Bronchial epithelial cell (primary cell): Measurements from ENCODE around the gene ADAMTS14. TPM values are rescaled to one million over a fixed set of nuclear protein-coding genes. Genes with fewer than 3 reads are reported as not detected.

Source experiments
- DNase-seq: peaks from one replicate; pipeline ENCODE4 v3.0.0-alpha.2; 2010; ENCODE audit warnings: low read depth
- FAIRE-seq: peaks from 2 replicates; lab custom pipeline; 2011; peaks lifted over from hg19 to GRCh38; lab: Jason Lieb, UNC
- H3K27me3 ChIP-seq: 2 replicates; pipeline ENCODE4 v1.5.1; 2011; ENCODE audit warnings: low read length; ENCODE audit not compliant: control insufficient read depth, insufficient read depth
- H3K36me3 ChIP-seq: 2 replicates; pipeline ENCODE4 v1.5.1; 2011; ENCODE audit warnings: low read length; ENCODE audit not compliant: control insufficient read depth, insufficient read depth
- H3K4me3 ChIP-seq: 2 replicates; pipeline ENCODE4 v1.5.1; 2011; ENCODE audit warnings: mild to moderate bottlenecking, low read depth, low read length, control low read depth
- total RNA-seq: library from RNA; depleted of rRNA; stranded (reverse); fragments of >200 nt; gene quantifications from 2 replicates; pipeline ENCODE4 v1.2.1, GENCODE V29; 2014
- TF ChIP-seq, protein P1 (sequence below): IDR thresholded peaks from 2 replicates; pipeline ENCODE4 v1.5.1; 2011; ENCODE audit warnings: mild to moderate bottlenecking, moderate library complexity, low read length, control low read depth, inconsistent platforms; ENCODE audit not compliant: insufficient read depth, severe bottlenecking

Gene ADAMTS14
- total RNA-seq, 1 donor from 2014 or later: 0.26 TPM

DNA sequence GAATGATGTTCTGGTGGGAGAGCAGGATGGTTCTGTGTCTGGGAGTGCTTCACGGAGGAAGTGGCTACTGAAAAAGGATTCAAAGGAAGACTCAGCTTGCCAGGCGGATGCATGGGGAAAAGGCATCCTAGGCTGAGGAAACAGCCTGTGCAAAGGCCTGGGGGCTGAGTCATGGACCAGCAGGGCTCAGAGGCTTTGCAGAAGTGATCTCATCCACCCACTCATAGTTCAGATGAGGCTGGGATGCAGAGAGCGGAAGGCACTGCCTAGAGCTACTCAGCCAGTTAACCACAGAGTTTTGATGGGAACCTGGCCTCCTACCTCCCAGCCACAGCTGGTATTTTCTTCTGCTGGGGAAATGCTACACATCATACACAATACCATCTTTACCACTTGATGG, 15.8 kb upstream of the ADAMTS14 start:
- TF ChIP-seq, protein P1, sequence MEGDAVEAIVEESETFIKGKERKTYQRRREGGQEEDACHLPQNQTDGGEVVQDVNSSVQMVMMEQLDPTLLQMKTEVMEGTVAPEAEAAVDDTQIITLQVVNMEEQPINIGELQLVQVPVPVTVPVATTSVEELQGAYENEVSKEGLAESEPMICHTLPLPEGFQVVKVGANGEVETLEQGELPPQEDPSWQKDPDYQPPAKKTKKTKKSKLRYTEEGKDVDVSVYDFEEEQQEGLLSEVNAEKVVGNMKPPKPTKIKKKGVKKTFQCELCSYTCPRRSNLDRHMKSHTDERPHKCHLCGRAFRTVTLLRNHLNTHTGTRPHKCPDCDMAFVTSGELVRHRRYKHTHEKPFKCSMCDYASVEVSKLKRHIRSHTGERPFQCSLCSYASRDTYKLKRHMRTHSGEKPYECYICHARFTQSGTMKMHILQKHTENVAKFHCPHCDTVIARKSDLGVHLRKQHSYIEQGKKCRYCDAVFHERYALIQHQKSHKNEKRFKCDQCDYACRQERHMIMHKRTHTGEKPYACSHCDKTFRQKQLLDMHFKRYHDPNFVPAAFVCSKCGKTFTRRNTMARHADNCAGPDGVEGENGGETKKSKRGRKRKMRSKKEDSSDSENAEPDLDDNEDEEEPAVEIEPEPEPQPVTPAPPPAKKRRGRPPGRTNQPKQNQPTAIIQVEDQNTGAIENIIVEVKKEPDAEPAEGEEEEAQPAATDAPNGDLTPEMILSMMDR: no peak
- no peaks in the 10 kb centered on the region for H3K36me3 ChIP-seq
- no peak overlapping the region for H3K4me3 ChIP-seq
- H3K27me3 ChIP-seq: no peaks in the 10 kb centered on the region
- FAIRE-seq (peak; percentile 90), DNase-seq (peak; percentile 98)

DNA sequence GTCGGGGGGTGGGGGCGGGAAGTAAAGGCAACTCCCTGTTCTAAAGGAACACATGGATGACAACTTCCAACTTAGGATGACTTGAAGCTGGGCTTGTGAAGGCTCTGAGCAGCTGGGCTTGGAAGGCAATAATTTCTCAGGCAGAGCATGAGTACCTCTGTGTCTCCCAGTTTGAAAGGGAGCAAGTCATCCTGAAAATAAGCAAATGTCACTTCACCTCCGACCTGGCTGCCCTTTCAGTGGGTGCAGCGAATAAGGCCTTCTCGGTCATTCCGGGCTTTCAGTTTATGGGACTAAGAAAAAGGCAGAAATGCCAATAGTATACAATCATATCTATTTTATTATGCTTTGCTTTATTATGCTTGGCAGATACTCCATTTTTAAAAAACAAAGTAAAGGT, 15.3 kb upstream of the ADAMTS14 start:
- Histone ChIP-seq H3K36me3 (no peaks in the 10 kb centered on the region), H3K4me3 (no peak overlapping the region), H3K27me3 (no peaks in the 10 kb centered on the region)
- TF ChIP-seq, protein P1: no peak
- DNase-seq (no peak), FAIRE-seq (no peak)

DNA sequence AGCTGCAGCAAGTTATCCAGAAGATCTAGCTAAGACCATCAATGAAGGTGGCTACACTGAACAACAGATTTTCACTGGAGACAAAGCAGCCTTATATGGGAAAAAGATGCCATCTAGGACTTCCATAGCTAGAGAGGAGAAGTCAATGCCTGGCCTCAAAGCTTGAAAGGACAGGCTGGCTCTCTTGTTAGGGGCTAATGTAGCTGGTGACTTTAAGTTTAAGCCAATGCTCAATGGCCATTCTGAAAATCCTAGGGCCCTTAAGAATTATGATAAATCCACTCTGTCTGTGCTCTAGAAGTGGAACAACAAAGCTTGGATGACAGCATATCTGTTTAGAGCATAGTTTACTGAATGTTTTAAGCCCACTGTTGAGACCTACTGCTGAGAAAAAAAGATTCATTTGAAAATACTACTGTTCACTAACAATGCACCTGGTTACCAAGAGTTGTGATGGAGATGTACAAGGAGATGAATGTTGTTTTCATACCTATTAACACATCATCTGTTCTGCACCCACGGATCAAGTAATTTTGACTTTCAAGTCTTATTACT, 13.6 kb upstream of the ADAMTS14 start:
- no peak for DNase-seq
- no peaks in the 10 kb centered on the region for H3K27me3 ChIP-seq
- no peak for FAIRE-seq
- H3K4me3 ChIP-seq: no peak overlapping the region
- H3K36me3 ChIP-seq: no peaks in the 10 kb centered on the region
- TF ChIP-seq, protein P1: no peak

DNA sequence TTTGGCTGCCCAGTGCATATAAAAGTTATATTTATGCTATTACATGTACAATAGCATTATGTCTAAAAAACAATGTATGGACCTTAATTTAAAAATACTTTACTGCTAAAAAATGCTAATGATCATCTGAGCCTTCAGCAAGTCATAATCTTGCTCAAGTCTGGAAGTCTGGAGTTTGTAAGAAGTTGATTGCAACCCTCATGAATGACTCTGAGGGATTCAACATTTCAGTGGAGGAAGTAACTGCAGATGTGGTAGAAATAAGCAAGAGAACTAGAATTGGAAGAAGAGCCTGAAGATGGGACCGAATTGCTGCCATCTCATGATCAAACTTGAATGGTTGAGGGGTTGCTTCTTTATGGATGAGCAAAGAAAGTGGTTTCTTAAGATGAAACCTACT, 13.0 kb upstream of the ADAMTS14 start:
- no peaks in the 10 kb centered on the region for H3K27me3 ChIP-seq
- no peak for FAIRE-seq

DNA sequence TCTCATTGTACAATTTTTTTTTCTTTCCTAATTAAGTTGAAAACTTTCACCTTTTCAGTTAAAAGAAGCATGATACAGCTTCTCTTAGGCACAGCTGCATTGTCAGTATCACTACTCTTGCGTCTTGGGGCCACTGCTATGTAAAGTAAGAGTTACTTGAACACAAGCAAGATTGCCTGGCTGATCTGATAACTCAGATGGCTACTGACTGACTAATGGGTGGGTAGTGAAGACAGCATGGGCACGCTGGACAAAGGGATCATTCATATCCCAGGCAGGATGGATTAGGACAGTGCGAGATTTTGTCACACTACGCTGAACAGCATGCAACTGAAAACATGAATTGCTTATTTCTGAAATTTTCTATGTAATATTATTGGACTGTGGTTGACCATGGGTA, 11.6 kb upstream of the ADAMTS14 start:
- DNase-seq (no peak), FAIRE-seq (no peak)
- H3K4me3 ChIP-seq: no peak overlapping the region
- H3K36me3 ChIP-seq: no peaks in the 10 kb centered on the region
- TF ChIP-seq, protein P1: no peak
- no peaks in the 10 kb centered on the region for H3K27me3 ChIP-seq

More for the DNA sequence above, 13.0 kb upstream of the ADAMTS14 start:
- DNase-seq: no peak
- H3K4me3 ChIP-seq: no peak overlapping the region
- H3K36me3 ChIP-seq: no peaks in the 10 kb centered on the region
- TF ChIP-seq, protein P1: no peak

DNA sequence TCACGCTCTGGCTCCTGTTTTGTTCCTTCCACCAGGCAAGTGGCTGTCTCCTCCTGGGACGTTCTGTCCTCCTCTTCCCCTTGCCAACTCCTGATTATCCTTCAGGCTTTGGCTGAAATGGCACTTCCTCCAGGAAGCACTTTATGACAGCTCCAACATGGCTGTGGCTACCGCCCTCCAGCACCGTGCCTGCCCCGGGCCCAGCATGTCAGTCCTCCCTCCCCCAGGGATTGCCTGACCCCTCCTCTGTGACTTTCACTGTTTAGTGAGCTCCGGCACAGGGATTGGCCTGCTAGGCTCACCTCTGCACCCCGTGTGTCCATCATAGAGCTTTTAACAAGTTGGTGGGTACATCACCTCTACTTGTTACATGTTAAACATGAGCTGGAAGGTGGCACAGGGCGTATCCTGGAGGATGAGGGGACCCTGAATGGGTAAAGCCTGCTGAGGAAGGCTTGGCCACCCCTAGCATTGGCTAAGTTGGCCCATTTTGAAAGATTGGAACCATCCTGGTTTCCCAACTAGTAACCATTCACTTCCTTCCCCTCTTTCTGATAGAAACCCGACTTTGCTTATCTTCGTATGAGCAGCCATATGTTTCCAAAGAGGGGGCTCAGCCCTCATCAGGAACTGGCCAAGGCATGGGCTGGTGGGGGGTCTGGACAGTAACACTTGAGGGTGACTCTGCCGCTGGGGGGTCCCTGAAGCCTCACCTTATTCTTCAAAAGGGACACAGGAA, 10.5 kb upstream of the ADAMTS14 start:
- Histone ChIP-seq H3K36me3 (no peaks in the 10 kb centered on the region), H3K27me3 (no peaks in the 10 kb centered on the region), H3K4me3 (no peak overlapping the region)
- FAIRE-seq (no peak), DNase-seq (no peak)
- TF ChIP-seq, protein P1: no peak
